IPS-20b (cell line): ENCODE measurements around the gene MAP1LC3B2.

Source experiments
- H3K27ac ChIP-seq: one replicate; pipeline ENCODE4 v1.5.1; 2013; ENCODE audit warnings: low read length
- H3K27me3 ChIP-seq: 2 replicates; pipeline ENCODE4 v1.6.1; 2013; ENCODE audit warnings: mild to moderate bottlenecking, low read length, inconsistent platforms; ENCODE audit not compliant: insufficient read depth
- H3K36me3 ChIP-seq: 2 replicates; pipeline ENCODE4 v1.6.1; 2013; ENCODE audit warnings: low read depth, mild to moderate bottlenecking, inconsistent platforms, low read length, moderate library complexity; ENCODE audit not compliant: insufficient read depth
- H3K4me1 ChIP-seq: 2 replicates; pipeline ENCODE4 v1.6.1; 2013; ENCODE audit warnings: mild to moderate bottlenecking, control low read depth, inconsistent platforms, low read length, moderate library complexity; ENCODE audit not compliant: insufficient read depth
- H3K4me3 ChIP-seq: 2 replicates; pipeline ENCODE4 v1.5.1; 2013; ENCODE audit warnings: mild to moderate bottlenecking, low read length, inconsistent platforms
- H3K9ac ChIP-seq: 2 replicates; pipeline ENCODE4 v1.6.1; 2013; ENCODE audit warnings: low read depth, mild to moderate bottlenecking, inconsistent platforms, low read length, moderate library complexity
- H3K9me3 ChIP-seq: 2 replicates; pipeline ENCODE4 v1.6.1; 2013; ENCODE audit warnings: mild to moderate bottlenecking, low read depth, low read length, inconsistent platforms; ENCODE audit not compliant: insufficient read depth

The MAP1LC3B2 gene

GRCh38 chr12:116528065-116528464 lies 31.1 kb upstream of the MAP1LC3B2 start:
- peaks cover 11% of the 10 kb centered on the region; the same call in 1 of the 2 replicates for H3K4me1 ChIP-seq
- no peak overlapping the region for H3K27ac ChIP-seq
- no peak overlapping the region for H3K9ac ChIP-seq
- H3K36me3 ChIP-seq = no peaks in the 10 kb centered on the region
- H3K27me3 ChIP-seq = peaks cover 9% of the 10 kb centered on the region; the same call in 1 of the 2 replicates
- no peaks in the 10 kb centered on the region for H3K9me3 ChIP-seq
- no peak overlapping the region for H3K4me3 ChIP-seq

GRCh38 chr12:116528498-116528897 lies 30.7 kb upstream of the MAP1LC3B2 start:
- H3K9ac ChIP-seq = no peak overlapping the region
- H3K4me3 ChIP-seq = no peak overlapping the region
- H3K9me3 ChIP-seq = no peaks in the 10 kb centered on the region
- H3K36me3 ChIP-seq = no peaks in the 10 kb centered on the region
- peaks cover 9% of the 10 kb centered on the region; the same call in 1 of the 2 replicates for H3K27me3 ChIP-seq
- peaks cover 11% of the 10 kb centered on the region; the same call in 1 of the 2 replicates for H3K4me1 ChIP-seq
- no peak overlapping the region for H3K27ac ChIP-seq

- Histone ChIP-seq H3K27ac (no peak overlapping the region), H3K9ac (no peak overlapping the region), H3K36me3 (no peaks in the 10 kb centered on the region)
Observed at GRCh38 chr12:116529048-116529447, 30.1 kb upstream of the MAP1LC3B2 start.

GRCh38 chr12:116529686-116530085 lies 29.5 kb upstream of the MAP1LC3B2 start:
- H3K9ac ChIP-seq = no peak overlapping the region
- H3K9me3 ChIP-seq = no peaks in the 10 kb centered on the region
- H3K27me3 ChIP-seq = peaks cover 5% of the 10 kb centered on the region; the same call in 1 of the 2 replicates
- no peak overlapping the region for H3K4me3 ChIP-seq
- no peaks in the 10 kb centered on the region for H3K36me3 ChIP-seq
- no peak overlapping the region for H3K27ac ChIP-seq
- H3K4me1 ChIP-seq = peaks cover 11% of the 10 kb centered on the region; the same call in 1 of the 2 replicates

More at GRCh38 chr12:116529048-116529447, 30.1 kb upstream of the MAP1LC3B2 start:
- Histone ChIP-seq H3K9me3 (no peaks in the 10 kb centered on the region), H3K4me3 (no peak overlapping the region), H3K27me3 (peaks cover 9% of the 10 kb centered on the region; the same call in 1 of the 2 replicates), H3K4me1 (peaks cover 11% of the 10 kb centered on the region; the same call in 1 of the 2 replicates)

- Histone ChIP-seq H3K4me1 (no peaks in the 10 kb centered on the region; the same call in 1 of the 2 replicates), H3K9ac (no peak overlapping the region), H3K4me3 (peak overlapping the region; percentile 90), H3K27me3 (peaks cover 4% of the 10 kb centered on the region; the same call in 1 of the 2 replicates), H3K9me3 (no peaks in the 10 kb centered on the region), H3K27ac (no peak overlapping the region), H3K36me3 (no peaks in the 10 kb centered on the region)
Observed at GRCh38 chr12:116532428-116532827, 26.8 kb upstream of the MAP1LC3B2 start.

- peaks cover 4% of the 10 kb centered on the region; the same call in 1 of the 2 replicates for H3K27me3 ChIP-seq
- peak overlapping the region; percentile 90 for H3K4me3 ChIP-seq
- H3K27ac ChIP-seq = no peak overlapping the region
- no peaks in the 10 kb centered on the region for H3K9me3 ChIP-seq
- H3K4me1 ChIP-seq = no peaks in the 10 kb centered on the region; the same call in 1 of the 2 replicates
- H3K36me3 ChIP-seq = no peaks in the 10 kb centered on the region
- H3K9ac ChIP-seq = no peak overlapping the region; the same call in 1 of the 2 replicates
Observed at GRCh38 chr12:116532986-116533342, 26.2 kb upstream of the MAP1LC3B2 start.

- no peaks in the 10 kb centered on the region for H3K36me3 ChIP-seq
- no peaks in the 10 kb centered on the region; the same call in 1 of the 2 replicates for H3K4me1 ChIP-seq
- peak overlapping the region; percentile 59 for H3K27ac ChIP-seq
- peak overlapping the region; percentile 79; the same call in 1 of the 2 replicates for H3K9ac ChIP-seq
- H3K4me3 ChIP-seq = peak overlapping the region; percentile 90
- H3K9me3 ChIP-seq = no peaks in the 10 kb centered on the region
- peaks cover 4% of the 10 kb centered on the region; the same call in 1 of the 2 replicates for H3K27me3 ChIP-seq
Observed at GRCh38 chr12:116533343-116534251, 25.6 kb upstream of the MAP1LC3B2 start.

GRCh38 chr12:116534311-116535121 lies 24.7 kb upstream of the MAP1LC3B2 start:
- Histone ChIP-seq H3K9me3 (no peaks in the 10 kb centered on the region), H3K4me1 (peaks cover 7% of the 10 kb centered on the region; the same call in 1 of the 2 replicates), H3K27me3 (peaks cover 4% of the 10 kb centered on the region; the same call in 1 of the 2 replicates), H3K36me3 (no peaks in the 10 kb centered on the region), H3K4me3 (peak overlapping the region; percentile 90), H3K9ac (peak overlapping the region; percentile 79; the same call in 1 of the 2 replicates), H3K27ac (no peak overlapping the region)

- peak overlapping the region; percentile 79; the same call in 1 of the 2 replicates for H3K9ac ChIP-seq
- H3K9me3 ChIP-seq = no peaks in the 10 kb centered on the region
- H3K4me3 ChIP-seq = peak overlapping the region; percentile 90; the same call in 1 of the 2 replicates
- no peaks in the 10 kb centered on the region for H3K36me3 ChIP-seq
- no peak overlapping the region for H3K27ac ChIP-seq
- peaks cover 15% of the 10 kb centered on the region; the same call in 1 of the 2 replicates for H3K4me1 ChIP-seq
- peaks cover 4% of the 10 kb centered on the region; the same call in 1 of the 2 replicates for H3K27me3 ChIP-seq
Observed at GRCh38 chr12:116535241-116535640, 23.9 kb upstream of the MAP1LC3B2 start.

GRCh38 chr12:116537101-116537904 lies 21.9 kb upstream of the MAP1LC3B2 start:
- Histone ChIP-seq H3K9me3 (no peaks in the 10 kb centered on the region), H3K9ac (no peak overlapping the region), H3K36me3 (no peaks in the 10 kb centered on the region), H3K4me1 (peaks cover 20% of the 10 kb centered on the region; the same call in 1 of the 2 replicates), H3K27ac (no peak overlapping the region), H3K27me3 (peaks cover 4% of the 10 kb centered on the region; the same call in 1 of the 2 replicates), H3K4me3 (no peak overlapping the region)
